Endodermal cell (in vitro differentiated cells): Measurements from ENCODE around the gene MID1. TPM values are rescaled to one million over a fixed set of nuclear protein-coding genes. Genes with fewer than 3 reads are reported as not detected.

Source experiments
- DNase-seq: peaks from one replicate; pipeline ENCODE4 v3.0.0-alpha.2; 2017
- H3K27ac ChIP-seq: 2 replicates; pipeline ENCODE4 v1.5.1; 2013; ENCODE audit warnings: mild to moderate bottlenecking, low read depth, low read length, moderate library complexity
- H3K27me3 ChIP-seq: 2 replicates; pipeline ENCODE4 v1.6.1; 2013; ENCODE audit warnings: mild to moderate bottlenecking, low read length, moderate library complexity; ENCODE audit not compliant: insufficient read depth, control insufficient read depth, poor library complexity, severe bottlenecking
- H3K36me3 ChIP-seq: 2 replicates; pipeline ENCODE4 v1.7.0; 2013; ENCODE audit warnings: mild to moderate bottlenecking, low read length, moderate library complexity; ENCODE audit not compliant: control insufficient read depth, insufficient read depth
- H3K4me1 ChIP-seq: one replicate; pipeline ENCODE4 v1.7.0; 2013; ENCODE audit warnings: low read length; ENCODE audit not compliant: control insufficient read depth, insufficient read depth
- H3K4me3 ChIP-seq: 2 replicates; pipeline ENCODE4 v1.5.1; 2013; ENCODE audit warnings: mild to moderate bottlenecking, low read length, moderate library complexity
- H3K9ac ChIP-seq: 2 replicates; pipeline ENCODE4 v1.6.1; 2013; ENCODE audit warnings: mild to moderate bottlenecking, low read length, moderate library complexity; ENCODE audit not compliant: poor library complexity, severe bottlenecking; ENCODE audit errors: extremely low read depth
- H3K9me3 ChIP-seq: 2 replicates; pipeline ENCODE4 v1.6.1; 2013; ENCODE audit warnings: mild to moderate bottlenecking, low read length, moderate library complexity; ENCODE audit not compliant: control insufficient read depth
- H3K27ac Mint-ChIP-seq: 2 replicates; pipeline ENCODE4 v1.8.0; 2020; ENCODE audit warnings: mixed read lengths
- H3K27me3 Mint-ChIP-seq: 2 replicates; pipeline ENCODE4 v1.8.0; 2021; ENCODE audit warnings: mild to moderate bottlenecking, mixed read lengths; ENCODE audit not compliant: insufficient read depth
- H3K36me3 Mint-ChIP-seq: 2 replicates; pipeline ENCODE4 v1.8.0; 2020; ENCODE audit warnings: low read depth, mixed read lengths
- H3K4me1 Mint-ChIP-seq: 2 replicates; pipeline ENCODE4 v1.8.0; 2020; ENCODE audit warnings: mixed read lengths
- H3K4me3 Mint-ChIP-seq: 2 replicates; pipeline ENCODE4 v1.8.0; 2020; ENCODE audit warnings: mild to moderate bottlenecking, moderate library complexity, mixed read lengths
- H3K9me3 Mint-ChIP-seq: 2 replicates; pipeline ENCODE4 v1.8.0; 2020; ENCODE audit warnings: mild to moderate bottlenecking, mixed read lengths
- WGBS, 2 experiments: methylation state at CpG; one replicate each; pipeline versions ENCODE4 v1.1.5 to v1.1.7; 2013; ENCODE audit warnings: missing lambda C conversion rate in 2 of 2, mixed read lengths in 1 of 2; ENCODE audit not compliant: insufficient coverage in 1 of 2, insufficient read length in 1 of 2; 5-methylcytosine and 5-hydroxymethylcytosine counted together
- total RNA-seq, 2 donors: library from RNA; stranded (reverse); fragmentation: NEBNext Ultra II Directional in 1 of 2; extraction: Animal tissue kit (Norgen Biotek cat#: 25700) in 1 of 2; gene quantifications; 2 replicates in 1 of 2; 3 replicates in 1 of 2; pipeline ENCODE4 v1.2.1, GENCODE V29; 2021
- TF ChIP-seq, protein P1 (sequence below): fragments of 200-600 bp; sonication (generic); conservative IDR thresholded peaks from 2 replicates; pipeline ENCODE4 v1.5.0; 2021; ENCODE audit warnings: antibody characterized with exemption, mild to moderate bottlenecking

Gene MID1
- total RNA-seq, 2 donors from 2014 or later, result 23.5 to 24.9 TPM

DNA sequence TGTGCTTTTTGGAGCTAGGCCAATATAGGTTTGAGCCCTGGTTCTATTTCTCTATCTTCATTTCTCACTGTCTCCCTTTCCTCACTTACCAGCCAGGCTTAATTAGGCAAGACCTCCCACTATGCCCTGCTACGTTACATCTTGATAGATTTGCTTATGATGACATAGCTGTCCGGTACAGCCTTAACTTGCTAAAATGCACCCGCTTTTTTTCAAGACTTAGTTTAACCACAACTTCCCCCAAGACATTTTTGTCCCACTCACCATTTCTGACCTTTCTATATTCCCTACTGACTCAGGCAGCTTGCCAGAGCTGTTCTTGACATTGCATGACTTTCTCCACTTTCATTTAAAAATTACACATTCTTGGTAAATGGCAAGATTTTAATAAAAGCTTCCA, 152.6 kb downstream of the MID1 start:
- TF ChIP-seq, protein P1, sequence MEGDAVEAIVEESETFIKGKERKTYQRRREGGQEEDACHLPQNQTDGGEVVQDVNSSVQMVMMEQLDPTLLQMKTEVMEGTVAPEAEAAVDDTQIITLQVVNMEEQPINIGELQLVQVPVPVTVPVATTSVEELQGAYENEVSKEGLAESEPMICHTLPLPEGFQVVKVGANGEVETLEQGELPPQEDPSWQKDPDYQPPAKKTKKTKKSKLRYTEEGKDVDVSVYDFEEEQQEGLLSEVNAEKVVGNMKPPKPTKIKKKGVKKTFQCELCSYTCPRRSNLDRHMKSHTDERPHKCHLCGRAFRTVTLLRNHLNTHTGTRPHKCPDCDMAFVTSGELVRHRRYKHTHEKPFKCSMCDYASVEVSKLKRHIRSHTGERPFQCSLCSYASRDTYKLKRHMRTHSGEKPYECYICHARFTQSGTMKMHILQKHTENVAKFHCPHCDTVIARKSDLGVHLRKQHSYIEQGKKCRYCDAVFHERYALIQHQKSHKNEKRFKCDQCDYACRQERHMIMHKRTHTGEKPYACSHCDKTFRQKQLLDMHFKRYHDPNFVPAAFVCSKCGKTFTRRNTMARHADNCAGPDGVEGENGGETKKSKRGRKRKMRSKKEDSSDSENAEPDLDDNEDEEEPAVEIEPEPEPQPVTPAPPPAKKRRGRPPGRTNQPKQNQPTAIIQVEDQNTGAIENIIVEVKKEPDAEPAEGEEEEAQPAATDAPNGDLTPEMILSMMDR, result no peak
- Mint-ChIP-seq H3K9me3 (peaks cover 41% of the 10 kb centered on the region), H3K27ac (no peak overlapping the region), H3K27me3 (no peaks in the 10 kb centered on the region), H3K36me3 (peaks cover 31% of the 10 kb centered on the region), H3K4me1 (no peaks in the 10 kb centered on the region), H3K4me3 (no peak overlapping the region)
- no peak overlapping the region for H3K9ac ChIP-seq
- no peaks in the 10 kb centered on the region for H3K27me3 ChIP-seq
- WGBS, 2 experiments, result 80 to 100% methylated on average over 1 to 3 of the region's 3 CpGs
- peaks cover 37% of the 10 kb centered on the region for H3K36me3 ChIP-seq
- H3K4me3 ChIP-seq, result no peak overlapping the region
- DNase-seq, result no peak
- no peak overlapping the region for H3K27ac ChIP-seq
- no peaks in the 10 kb centered on the region for H3K4me1 ChIP-seq
- no peaks in the 10 kb centered on the region for H3K9me3 ChIP-seq

DNA sequence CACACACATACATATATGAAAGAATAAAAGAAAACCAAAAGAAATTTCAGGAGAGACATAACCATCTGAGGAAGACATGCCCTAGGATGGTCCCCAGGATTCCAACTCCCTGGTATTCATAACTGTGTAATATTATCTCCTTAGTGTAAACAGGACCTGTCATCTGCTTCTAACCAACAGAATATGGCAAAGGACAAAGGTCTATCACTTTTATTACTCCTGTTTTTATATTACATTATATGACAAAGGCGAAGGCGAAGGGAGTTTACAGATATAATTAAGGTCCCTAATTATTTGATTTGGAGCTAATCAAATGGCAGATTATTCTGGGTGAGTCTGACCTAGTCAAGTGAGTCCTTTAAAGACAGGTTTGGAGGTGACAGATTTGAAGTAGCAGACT, 155.1 kb downstream of the MID1 start:
- H3K27ac ChIP-seq, result no peak overlapping the region
- TF ChIP-seq, protein P1, result no peak
- no peaks in the 10 kb centered on the region for H3K27me3 Mint-ChIP-seq

DNA sequence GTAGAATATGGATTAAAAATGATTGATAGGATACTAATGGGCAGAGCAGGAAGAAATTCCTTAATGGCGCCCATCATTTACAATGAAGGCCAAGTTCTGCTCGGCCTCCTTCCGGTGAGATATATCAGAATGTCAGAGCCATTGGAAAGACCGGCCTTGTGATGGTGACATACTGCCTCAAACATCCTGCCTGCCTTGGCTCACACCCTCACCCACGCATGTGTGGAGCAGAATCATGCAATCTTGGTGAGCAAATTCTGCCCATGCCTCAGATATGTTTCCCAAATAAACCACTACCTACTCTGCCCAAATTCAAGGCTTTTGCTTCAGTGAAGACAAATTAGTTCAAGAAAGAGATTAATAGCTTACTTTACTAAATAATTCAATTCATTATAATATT, 163.3 kb downstream of the MID1 start:
- Histone ChIP-seq H3K9ac (no peak overlapping the region), H3K4me3 (no peak overlapping the region), H3K4me1 (no peaks in the 10 kb centered on the region), H3K9me3 (peaks cover 12% of the 10 kb centered on the region), H3K36me3 (peaks cover 18% of the 10 kb centered on the region), H3K27me3 (no peaks in the 10 kb centered on the region), H3K27ac (no peak overlapping the region)
- H3K36me3 Mint-ChIP-seq, result peaks cover 21% of the 10 kb centered on the region
- peaks cover 39% of the 10 kb centered on the region for H3K9me3 Mint-ChIP-seq
- no peak overlapping the region for H3K4me3 Mint-ChIP-seq
- no peaks in the 10 kb centered on the region for H3K4me1 Mint-ChIP-seq
- TF ChIP-seq, protein P1, result no peak
- no peak for DNase-seq
- WGBS, 2 experiments, result 94 to 100% methylated on average over 1 to 5 of the region's 5 CpGs
- H3K27me3 Mint-ChIP-seq, result no peaks in the 10 kb centered on the region
- no peak overlapping the region for H3K27ac Mint-ChIP-seq

More for the DNA sequence above, 155.1 kb downstream of the MID1 start:
- H3K27ac Mint-ChIP-seq, result no peak overlapping the region
- no peak for DNase-seq
- no peak overlapping the region for H3K4me3 Mint-ChIP-seq
- H3K36me3 Mint-ChIP-seq, result peaks cover 26% of the 10 kb centered on the region
- no peaks in the 10 kb centered on the region for H3K4me1 ChIP-seq
- no peaks in the 10 kb centered on the region for H3K9me3 ChIP-seq
- H3K27me3 ChIP-seq, result no peaks in the 10 kb centered on the region
- 100% methylated on average over 2 of the region's 2 CpGs; no CpG with 5 or more reads in 1 of the 2 experiments for WGBS, 2 experiments
- H3K4me3 ChIP-seq, result no peak overlapping the region
- no peaks in the 10 kb centered on the region for H3K4me1 Mint-ChIP-seq
- peaks cover 25% of the 10 kb centered on the region for H3K36me3 ChIP-seq
- peaks cover 38% of the 10 kb centered on the region for H3K9me3 Mint-ChIP-seq
- H3K9ac ChIP-seq, result no peak overlapping the region
